ENCODE results near the gene INPP5E. TPM values are rescaled to one million over a fixed set of nuclear protein-coding genes. Genes with fewer than 3 reads are reported as not detected.
"Not testable (repeated sequence)": the region's sequence is repeated elsewhere in the genome, so short reads cannot be mapped to it uniquely, and the experiment has no call there.

Gene INPP5E
- total RNA-seq, 1 donor, result 8.3 TPM

GRCh38 chr9:136430588-136431234 is 8.9 kb downstream of the INPP5E start:
- Histone ChIP-seq H3K4me1 (ENCODE audit: insufficient read depth, low read length) (no peaks in the 10 kb centered on the region), H2AFZ (ENCODE audit: low read length) (no peak overlapping the region), H3K4me2 (ENCODE audit: insufficient read depth, low read length) (no peak overlapping the region), H3K9me3 (ENCODE audit: low read depth, low read length) (no peaks in the 10 kb centered on the region), H3K27me3 (ENCODE audit: insufficient read depth, low read length) (no peaks in the 10 kb centered on the region), H3K27ac (ENCODE audit: low read depth, low read length) (no peak overlapping the region), H4K20me1 (ENCODE audit: insufficient read depth, low read length) (peaks cover 12% of the 10 kb centered on the region), H3K4me3 (ENCODE audit: insufficient read depth, low read length) (no peak overlapping the region), H3K79me2 (ENCODE audit: insufficient read depth, low read length) (peaks cover 20% of the 10 kb centered on the region), H3K36me3 (ENCODE audit: insufficient read depth, low read length) (peaks cover 14% of the 10 kb centered on the region)
- TF ChIP-seq CTCF (IDR thresholded peaks at IDR 0.05; ENCODE audit: extremely low read depth, low read depth, low read length), result no peak
- DNase-seq (ENCODE audit: insufficient read length, low spot score, missing footprints), result no peak

- no peaks in the 10 kb centered on the region for H3K27me3 ChIP-seq (ENCODE audit: insufficient read depth, low read length)
- no peak for TF ChIP-seq CTCF (IDR thresholded peaks at IDR 0.05; ENCODE audit: extremely low read depth, low read depth, low read length)
- peaks cover 12% of the 10 kb centered on the region for H3K79me2 ChIP-seq (ENCODE audit: insufficient read depth, low read length)
- H2AFZ ChIP-seq (ENCODE audit: low read length), result no peak overlapping the region
- no peaks in the 10 kb centered on the region for H3K4me1 ChIP-seq (ENCODE audit: insufficient read depth, low read length)
- no peaks in the 10 kb centered on the region for H3K9me3 ChIP-seq (ENCODE audit: low read depth, low read length)
- H3K4me3 ChIP-seq (ENCODE audit: insufficient read depth, low read length), result no peak overlapping the region
- peaks cover 14% of the 10 kb centered on the region for H3K36me3 ChIP-seq (ENCODE audit: insufficient read depth, low read length)
- H4K20me1 ChIP-seq (ENCODE audit: insufficient read depth, low read length), result peaks cover 5% of the 10 kb centered on the region
- no peak for DNase-seq (ENCODE audit: insufficient read length, low spot score, missing footprints)
- no peak overlapping the region for H3K4me2 ChIP-seq (ENCODE audit: insufficient read depth, low read length)
- no peak overlapping the region for H3K27ac ChIP-seq (ENCODE audit: low read depth, low read length)
Measured at GRCh38 chr9:136429683-136430491, 9.8 kb downstream of the INPP5E start.

GRCh38 chr9:136429075-136429628 is 10.5 kb downstream of the INPP5E start:
- no peaks in the 10 kb centered on the region for H3K4me1 ChIP-seq (ENCODE audit: insufficient read depth, low read length)
- H3K4me2 ChIP-seq (ENCODE audit: insufficient read depth, low read length), result no peak overlapping the region
- H3K27ac ChIP-seq (ENCODE audit: low read depth, low read length), result no peak overlapping the region
- peaks cover 5% of the 10 kb centered on the region for H3K79me2 ChIP-seq (ENCODE audit: insufficient read depth, low read length)
- H4K20me1 ChIP-seq (ENCODE audit: insufficient read depth, low read length), result no peaks in the 10 kb centered on the region
- no peaks in the 10 kb centered on the region for H3K27me3 ChIP-seq (ENCODE audit: insufficient read depth, low read length)
- no peak overlapping the region for H2AFZ ChIP-seq (ENCODE audit: low read length)
- H3K9me3 ChIP-seq (ENCODE audit: low read depth, low read length), result no peaks in the 10 kb centered on the region
- no peak overlapping the region for H3K4me3 ChIP-seq (ENCODE audit: insufficient read depth, low read length)
- DNase-seq (ENCODE audit: insufficient read length, low spot score, missing footprints), result no peak
- TF ChIP-seq CTCF (IDR thresholded peaks at IDR 0.05; ENCODE audit: extremely low read depth, low read depth, low read length), result no peak
- peaks cover 18% of the 10 kb centered on the region for H3K36me3 ChIP-seq (ENCODE audit: insufficient read depth, low read length)

GRCh38 chr9:136426787-136427186 is 12.9 kb downstream of the INPP5E start:
- H3K36me3 ChIP-seq (ENCODE audit: insufficient read depth, low read length), result peaks cover 35% of the 10 kb centered on the region
- no peak for TF ChIP-seq CTCF (IDR thresholded peaks at IDR 0.05; ENCODE audit: extremely low read depth, low read depth, low read length)
- no peak overlapping the region for H3K4me3 ChIP-seq (ENCODE audit: insufficient read depth, low read length)
- H3K4me2 ChIP-seq (ENCODE audit: insufficient read depth, low read length), result no peak overlapping the region
- DNase-seq (ENCODE audit: insufficient read length, low spot score, missing footprints), result no peak
- H2AFZ ChIP-seq (ENCODE audit: low read length), result no peak overlapping the region
- no peaks in the 10 kb centered on the region for H3K27me3 ChIP-seq (ENCODE audit: insufficient read depth, low read length)
- H3K27ac ChIP-seq (ENCODE audit: low read depth, low read length), result no peak overlapping the region
- H4K20me1 ChIP-seq (ENCODE audit: insufficient read depth, low read length), result no peaks in the 10 kb centered on the region
- no peaks in the 10 kb centered on the region for H3K79me2 ChIP-seq (ENCODE audit: insufficient read depth, low read length)
- H3K4me1 ChIP-seq (ENCODE audit: insufficient read depth, low read length), result no peaks in the 10 kb centered on the region
- H3K9me3 ChIP-seq (ENCODE audit: low read depth, low read length), result no peaks in the 10 kb centered on the region

- peaks cover 45% of the 10 kb centered on the region for H3K36me3 ChIP-seq (ENCODE audit: insufficient read depth, low read length)
- H3K9me3 ChIP-seq (ENCODE audit: low read depth, low read length); H3K4me3 ChIP-seq (ENCODE audit: insufficient read depth, low read length); H3K4me1 ChIP-seq (ENCODE audit: insufficient read depth, low read length); H2AFZ ChIP-seq (ENCODE audit: low read length); H3K27me3 ChIP-seq (ENCODE audit: insufficient read depth, low read length); H3K27ac ChIP-seq (ENCODE audit: low read depth, low read length); DNase-seq (ENCODE audit: insufficient read length, low spot score, missing footprints); H4K20me1 ChIP-seq (ENCODE audit: insufficient read depth, low read length); H3K4me2 ChIP-seq (ENCODE audit: insufficient read depth, low read length); H3K79me2 ChIP-seq (ENCODE audit: insufficient read depth, low read length): not testable (repeated sequence)
Measured at GRCh38 chr9:136425367-136425766, 14.3 kb downstream of the INPP5E start.

Measured in osteoblast (primary cell).